Activated CD4-positive, alpha-beta memory T cell treated with anti-CD3 and anti-CD28 coated beads for 36 hours (primary cell): Measurements from ENCODE around the gene MRTO4. TPM values are rescaled to one million over a fixed set of nuclear protein-coding genes. Genes with fewer than 3 reads are reported as not detected.
A peak's percentile ranks its signal among the peaks of the same experiment; 100 is the strongest.

Source experiments
- CTCF ChIA-PET: fragments of 350-600 bp; sonication (Branson Sonifier 250); formaldehyde crosslinking; loops from one replicate; lab custom pipeline; 2021; ENCODE audit warnings: antibody characterized with exemption, inconsistent platforms; lab: Charles Lee
- POLR2A ChIA-PET: fragments of 350-600 bp; sonication (Branson Sonifier 250); formaldehyde crosslinking; loops from one replicate; lab custom pipeline; 2021; ENCODE audit warnings: antibody characterized with exemption; lab: Charles Lee
- DNase-seq: peaks from one replicate; pipeline ENCODE4 v3.0.0-alpha.2; 2020
- H3K27ac Mint-ChIP-seq: one replicate; pipeline ENCODE4 v1.8.0; 2021; ENCODE audit warnings: mixed read lengths
- H3K27me3 Mint-ChIP-seq: one replicate; pipeline ENCODE4 v1.8.0; 2021; ENCODE audit warnings: mixed read lengths
- H3K36me3 Mint-ChIP-seq: one replicate; pipeline ENCODE4 v1.8.0; 2021; ENCODE audit warnings: mixed read lengths
- H3K4me1 Mint-ChIP-seq: one replicate; pipeline ENCODE4 v1.8.0; 2021; ENCODE audit warnings: low read depth, mixed read lengths
- H3K4me3 Mint-ChIP-seq: one replicate; pipeline ENCODE4 v1.8.0; 2021; ENCODE audit warnings: mild to moderate bottlenecking, mixed read lengths
- H3K9me3 Mint-ChIP-seq: one replicate; pipeline ENCODE4 v1.8.0; 2021; ENCODE audit warnings: mixed read lengths
- intact Hi-C: fragments of 100-400 bp; cut with micrococcal nuclease; formaldehyde crosslinking; loops from one replicate; pipeline ENCODE4 v1.15.1; 2023
- total RNA-seq, 2 experiments: library from RNA; stranded (reverse); gene quantifications; one replicate each; pipeline ENCODE4 v1.2.3, GENCODE V29; 2021

The MRTO4 gene
- 10 to 100 TPM; 83.0 to 83.8 TPM for total RNA-seq

- H3K9me3 Mint-ChIP-seq: no peaks in the 10 kb centered on the region
- DNase-seq: peak; percentile 92
- peaks cover 12% of the 10 kb centered on the region for H3K36me3 Mint-ChIP-seq
- H3K4me3 Mint-ChIP-seq: peak within 1 kb of the TSS; percentile 98
- peak within 1 kb of the TSS; percentile 95 for H3K27ac Mint-ChIP-seq
- no peaks in the 10 kb centered on the region for H3K27me3 Mint-ChIP-seq
- ChIA-PET POLR2A (interaction anchor here (0.8 to 2.3 kb wide), 6 partner anchors 11 to 349 kb away, joined by 3 to 19 read pairs (median 3); partner anchors contain the start of gene UBR4), CTCF (interaction anchor here (0.9 to 1.7 kb wide), 5 partner anchors 11 to 410 kb away, joined by 3 to 5 read pairs (median 4); no protein-coding TSS in a partner anchor)
- intact Hi-C loops: loop anchor here (1.0 to 10.0 kb wide), 4 partner anchors 41 to 327 kb away; partner anchors contain the start of gene UBR4
- H3K4me1 Mint-ChIP-seq: peaks cover 43% of the 10 kb centered on the region
These were observed at the start of gene MRTO4, which contains the start of gene EMC1 for GRCh38 chr1:19251305-19252196. MRTO4 (plus strand) TSS chr1:19251805; CDS start chr1:19251836, 31 bp downstream. EMC1 (minus strand) TSS chr1:19251524; CDS start chr1:19251509, 15 bp downstream.

GRCh38 chr1:19202396-19202795 is 49.2 kb upstream of the MRTO4 start:
- Mint-ChIP-seq H3K4me3 (no peak overlapping the region), H3K27me3 (no peaks in the 10 kb centered on the region), H3K9me3 (no peaks in the 10 kb centered on the region), H3K4me1 (peaks cover 49% of the 10 kb centered on the region), H3K36me3 (peaks cover 28% of the 10 kb centered on the region), H3K27ac (no peak overlapping the region)
- CTCF ChIA-PET: interaction anchor here (1.0 kb wide), 1 partner anchor 24 kb away, joined by 3 read pairs; no protein-coding TSS in a partner anchor
- POLR2A ChIA-PET: no interaction called here
- DNase-seq: no peak
- intact Hi-C loops: loop anchor here (10.0 kb wide), 1 partner anchor 298 kb away; the partner anchor contains the start of gene ALDH4A1

- peaks cover 20% of the 10 kb centered on the region for H3K36me3 Mint-ChIP-seq
These were observed 48.2 kb upstream of the MRTO4 start for GRCh38 chr1:19203440-19203839.

GRCh38 chr1:19204446-19205266 is 46.9 kb upstream of the MRTO4 start:
- no peak for DNase-seq
- H3K4me3 Mint-ChIP-seq: no peak overlapping the region
- no peaks in the 10 kb centered on the region for H3K27me3 Mint-ChIP-seq
- ChIA-PET CTCF (interaction anchor here (0.9 kb wide), 1 partner anchor 14 kb away, joined by 3 read pairs; no protein-coding TSS in a partner anchor), POLR2A (interaction anchor here (1.1 to 1.7 kb wide), 3 partner anchors 15 to 53 kb away, joined by 3 to 6 read pairs (median 4); no protein-coding TSS in a partner anchor)
- H3K36me3 Mint-ChIP-seq: peaks cover 13% of the 10 kb centered on the region
- no peaks in the 10 kb centered on the region for H3K9me3 Mint-ChIP-seq
- H3K27ac Mint-ChIP-seq: no peak overlapping the region
- intact Hi-C loops: loop anchor here (1.0 to 10.0 kb wide), 3 partner anchors 18 to 508 kb away; partner anchors contain the start of gene ALDH4A1
- peaks cover 64% of the 10 kb centered on the region for H3K4me1 Mint-ChIP-seq

More at GRCh38 chr1:19203440-19203839, 48.2 kb upstream of the MRTO4 start:
- Mint-ChIP-seq H3K27ac (no peak overlapping the region), H3K27me3 (no peaks in the 10 kb centered on the region), H3K4me1 (peaks cover 58% of the 10 kb centered on the region), H3K9me3 (no peaks in the 10 kb centered on the region), H3K4me3 (no peak overlapping the region)
- intact Hi-C loops: loop anchor here (10.0 kb wide), 1 partner anchor 299 kb away; the partner anchor contains the start of gene ALDH4A1
- POLR2A ChIA-PET: no interaction called here
- CTCF ChIA-PET: no interaction called here
- DNase-seq: no peak

- intact Hi-C loops: loop anchor here (1.0 to 10.0 kb wide), 3 partner anchors 19 to 507 kb away; partner anchors contain the start of gene ALDH4A1
- DNase-seq: no peak
- no peaks in the 10 kb centered on the region for H3K27me3 Mint-ChIP-seq
- POLR2A ChIA-PET: interaction anchor here (1.1 to 1.7 kb wide), 3 partner anchors 14 to 52 kb away, joined by 3 to 6 read pairs (median 4); no protein-coding TSS in a partner anchor
- CTCF ChIA-PET: interaction anchor here (0.9 kb wide), 1 partner anchor 13 kb away, joined by 3 read pairs; no protein-coding TSS in a partner anchor
- H3K4me1 Mint-ChIP-seq: peaks cover 67% of the 10 kb centered on the region
- H3K9me3 Mint-ChIP-seq: no peaks in the 10 kb centered on the region
- H3K27ac Mint-ChIP-seq: no peak overlapping the region
- no peak overlapping the region for H3K4me3 Mint-ChIP-seq
- peaks cover 15% of the 10 kb centered on the region for H3K36me3 Mint-ChIP-seq
These were observed 46.2 kb upstream of the MRTO4 start for GRCh38 chr1:19205403-19205802.

GRCh38 chr1:19205845-19206244 is 45.8 kb upstream of the MRTO4 start:
- POLR2A ChIA-PET: interaction anchor here (0.6 to 1.7 kb wide), 4 partner anchors 14 to 266 kb away, joined by 3 to 6 read pairs (median 4); no protein-coding TSS in a partner anchor
- Mint-ChIP-seq H3K9me3 (no peaks in the 10 kb centered on the region), H3K4me1 (peaks cover 69% of the 10 kb centered on the region), H3K4me3 (no peak overlapping the region), H3K36me3 (peaks cover 12% of the 10 kb centered on the region), H3K27me3 (no peaks in the 10 kb centered on the region), H3K27ac (no peak overlapping the region)
- CTCF ChIA-PET: no interaction called here
- intact Hi-C loops: loop anchor here (1.0 to 10.0 kb wide), 3 partner anchors 20 to 506 kb away; partner anchors contain the start of gene ALDH4A1
- DNase-seq: no peak

GRCh38 chr1:19206947-19207346 is 44.7 kb upstream of the MRTO4 start:
- ChIA-PET CTCF (interaction anchor here (1.2 kb wide), 1 partner anchor 11 kb away, joined by 4 read pairs; no protein-coding TSS in a partner anchor), POLR2A (interaction anchor here (1.7 kb wide), 1 partner anchor 50 kb away, joined by 6 read pairs; no protein-coding TSS in a partner anchor)
- Mint-ChIP-seq H3K4me1 (peaks cover 72% of the 10 kb centered on the region), H3K36me3 (peaks cover 12% of the 10 kb centered on the region), H3K27me3 (no peaks in the 10 kb centered on the region), H3K4me3 (no peak overlapping the region), H3K27ac (no peak overlapping the region), H3K9me3 (no peaks in the 10 kb centered on the region)
- no peak for DNase-seq
- intact Hi-C loops: loop anchor here (5.0 to 10.0 kb wide), 2 partner anchors 302 to 505 kb away; partner anchors contain the start of gene ALDH4A1

- Mint-ChIP-seq H3K4me3 (peak overlapping the region; percentile 94), H3K9me3 (no peaks in the 10 kb centered on the region), H3K4me1 (peaks cover 75% of the 10 kb centered on the region), H3K27me3 (no peaks in the 10 kb centered on the region), H3K27ac (peak overlapping the region; percentile 96), H3K36me3 (peaks cover 14% of the 10 kb centered on the region)
- POLR2A ChIA-PET: interaction anchor here (1.0 to 3.8 kb wide), 3 partner anchors 11 to 43 kb away, joined by 3 to 19 read pairs (median 4); partner anchors contain the start of genes EMC1 and MRTO4
- intact Hi-C loops: loop anchor here (2.0 to 10.0 kb wide), 3 partner anchors 48 to 503 kb away; partner anchors contain the start of gene ALDH4A1
- no peak for DNase-seq
- CTCF ChIA-PET: interaction anchor here (1.0 to 1.6 kb wide), 5 partner anchors 23 to 445 kb away, joined by 3 to 6 read pairs (median 4); no protein-coding TSS in a partner anchor
These were observed 42.7 kb upstream of the MRTO4 start for GRCh38 chr1:19208710-19209438.

GRCh38 chr1:19209439-19209989 is 42.1 kb upstream of the MRTO4 start:
- peak; percentile 84 for DNase-seq
- H3K4me1 Mint-ChIP-seq: peaks cover 74% of the 10 kb centered on the region
- peak overlapping the region; percentile 96 for H3K27ac Mint-ChIP-seq
- peaks cover 17% of the 10 kb centered on the region for H3K36me3 Mint-ChIP-seq
- ChIA-PET POLR2A (interaction anchor here (0.6 to 3.8 kb wide), 4 partner anchors 11 to 385 kb away, joined by 3 to 19 read pairs (median 4); partner anchors contain the start of genes EMC1 and MRTO4), CTCF (interaction anchor here (1.2 to 1.7 kb wide), 4 partner anchors 24 to 444 kb away, joined by 3 to 6 read pairs (median 5); no protein-coding TSS in a partner anchor)
- no peaks in the 10 kb centered on the region for H3K9me3 Mint-ChIP-seq
- no peaks in the 10 kb centered on the region for H3K27me3 Mint-ChIP-seq
- intact Hi-C loops: loop anchor here (2.0 to 10.0 kb wide), 3 partner anchors 47 to 503 kb away; partner anchors contain the start of gene ALDH4A1
- peak overlapping the region; percentile 94 for H3K4me3 Mint-ChIP-seq
